GM13977 (cell line): ENCODE results near the gene CNBP.
"Not testable (repeated sequence)": the region's sequence is repeated elsewhere in the genome, so short reads cannot be mapped to it uniquely, and the experiment has no call there.

Experiments used
- DNase-seq: peaks from one replicate; pipeline ENCODE4 v3.0.0; 2012; ENCODE audit warnings: low spot score
- in situ Hi-C: fragments of 300-500 bp; cut with MboI; formaldehyde crosslinking; loops from one replicate; pipeline ENCODE4 v1.12.0; 2022; ENCODE audit warnings: low sequenced_read_pairs, low pct_unique_long_range_greater_than_20kb, mixed read lengths, inconsistent platforms; ENCODE audit not compliant: unreplicated experiment
- TF ChIP-seq, protein P1 (sequence below): IDR thresholded peaks from 2 replicates; pipeline ENCODE4 v1.5.1; 2012; ENCODE audit warnings: mild to moderate bottlenecking, control low read depth; ENCODE audit not compliant: insufficient read depth; ENCODE audit errors: extremely low read depth, missing control alignments

The CNBP gene

DNA sequence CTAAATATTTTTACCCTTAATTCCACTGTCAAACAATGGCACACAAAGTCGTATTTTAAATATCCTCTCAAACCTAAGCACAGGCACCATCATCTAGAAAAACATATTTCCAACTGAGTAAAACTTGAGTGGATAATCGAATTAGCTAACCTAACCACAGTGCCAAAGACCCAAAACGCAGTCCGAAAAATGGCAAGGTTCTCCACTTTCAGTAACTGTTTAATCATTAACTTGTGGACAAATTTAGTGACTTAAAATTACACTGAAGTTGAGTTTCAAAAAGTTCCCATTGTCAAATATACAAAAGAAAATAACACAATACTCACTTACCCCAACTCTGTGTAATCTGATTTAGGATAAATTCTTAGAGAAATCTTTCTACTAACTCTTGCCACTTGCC lies 10.0 kb downstream of the CNBP start:
- no peak for DNase-seq
- in situ Hi-C loops = no loop called here

DNA sequence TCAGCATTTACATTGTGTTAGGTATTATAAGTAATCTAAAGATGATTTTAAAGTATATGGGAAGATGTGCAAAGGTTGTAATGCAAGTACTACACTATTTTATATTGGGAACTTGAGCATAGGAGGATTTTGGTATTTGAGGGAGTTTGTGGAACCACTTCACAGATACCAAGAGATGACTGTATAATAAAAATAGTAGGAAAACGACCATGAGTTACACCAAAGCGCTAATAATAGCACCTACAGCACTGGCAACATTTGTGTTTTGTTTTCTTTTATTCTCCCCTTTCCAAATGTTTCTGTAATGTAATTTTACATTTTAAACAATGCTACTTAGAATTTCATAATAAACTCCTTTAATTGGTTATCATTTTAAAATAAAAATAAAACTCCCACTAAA lies 10.5 kb downstream of the CNBP start:
- DNase-seq = no peak
- in situ Hi-C loops = no loop called here
- TF ChIP-seq, protein P1, sequence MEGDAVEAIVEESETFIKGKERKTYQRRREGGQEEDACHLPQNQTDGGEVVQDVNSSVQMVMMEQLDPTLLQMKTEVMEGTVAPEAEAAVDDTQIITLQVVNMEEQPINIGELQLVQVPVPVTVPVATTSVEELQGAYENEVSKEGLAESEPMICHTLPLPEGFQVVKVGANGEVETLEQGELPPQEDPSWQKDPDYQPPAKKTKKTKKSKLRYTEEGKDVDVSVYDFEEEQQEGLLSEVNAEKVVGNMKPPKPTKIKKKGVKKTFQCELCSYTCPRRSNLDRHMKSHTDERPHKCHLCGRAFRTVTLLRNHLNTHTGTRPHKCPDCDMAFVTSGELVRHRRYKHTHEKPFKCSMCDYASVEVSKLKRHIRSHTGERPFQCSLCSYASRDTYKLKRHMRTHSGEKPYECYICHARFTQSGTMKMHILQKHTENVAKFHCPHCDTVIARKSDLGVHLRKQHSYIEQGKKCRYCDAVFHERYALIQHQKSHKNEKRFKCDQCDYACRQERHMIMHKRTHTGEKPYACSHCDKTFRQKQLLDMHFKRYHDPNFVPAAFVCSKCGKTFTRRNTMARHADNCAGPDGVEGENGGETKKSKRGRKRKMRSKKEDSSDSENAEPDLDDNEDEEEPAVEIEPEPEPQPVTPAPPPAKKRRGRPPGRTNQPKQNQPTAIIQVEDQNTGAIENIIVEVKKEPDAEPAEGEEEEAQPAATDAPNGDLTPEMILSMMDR = no peak

More for the DNA sequence above, 10.0 kb downstream of the CNBP start:
- TF ChIP-seq, protein P1 = no peak

DNA sequence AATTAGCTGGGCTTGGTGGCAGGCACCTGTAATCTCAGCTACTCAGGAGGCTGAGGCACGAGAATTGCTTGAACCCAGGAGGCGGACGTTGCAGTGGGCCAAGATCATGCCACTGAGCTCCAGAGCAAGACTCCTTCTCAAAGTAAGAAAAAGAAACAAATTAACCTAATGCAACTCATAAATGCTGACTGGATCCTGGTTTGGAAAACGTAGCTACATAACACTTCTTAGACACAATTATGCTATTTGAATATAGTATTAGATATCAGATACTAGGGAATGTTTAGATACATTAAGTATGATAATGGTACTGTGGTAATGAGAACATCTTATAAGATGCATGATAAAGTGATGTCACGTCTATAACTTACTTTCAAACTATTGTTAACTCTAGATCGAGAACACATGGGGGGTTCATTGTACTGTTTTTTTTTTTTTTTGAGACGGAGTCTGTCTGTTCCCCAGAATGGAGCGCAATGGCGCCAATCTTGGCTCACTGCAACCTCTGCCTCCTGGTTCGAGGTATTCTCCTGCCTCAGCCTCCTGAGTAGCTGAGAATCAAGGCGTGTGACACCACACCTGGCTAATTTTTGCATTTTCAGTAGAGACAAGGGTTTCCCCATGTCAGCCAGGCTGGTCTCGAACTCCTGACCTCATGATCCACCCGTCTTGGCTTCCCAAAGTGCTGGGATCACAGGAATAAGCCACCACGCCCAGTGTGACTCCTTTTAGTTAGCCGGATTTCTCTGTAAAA lies 16.9 kb downstream of the CNBP start:
- in situ Hi-C loops = no loop called here
- DNase-seq = no peak
- TF ChIP-seq, protein P1 = no peak

DNA sequence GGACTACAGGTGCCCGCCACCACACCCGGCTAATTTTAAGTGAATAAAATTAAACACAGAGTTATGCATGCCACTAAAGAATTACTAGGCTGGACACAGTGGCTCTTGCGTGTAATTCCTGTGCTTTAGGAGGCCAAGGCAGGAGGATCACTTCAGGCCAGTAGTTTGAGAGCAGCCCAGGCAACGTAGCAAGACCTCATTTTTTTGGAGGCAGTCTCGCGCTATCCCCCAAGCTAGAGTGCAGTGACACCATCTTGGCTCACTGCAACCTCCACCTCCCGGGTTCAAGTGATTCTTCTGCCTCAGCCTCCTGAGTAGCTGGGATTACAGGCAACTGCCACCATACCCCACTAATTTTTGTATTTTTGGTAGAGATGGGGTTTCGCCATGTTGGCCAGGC lies 18.1 kb downstream of the CNBP start:
- DNase-seq, in situ Hi-C loops: not testable (repeated sequence)

DNA sequence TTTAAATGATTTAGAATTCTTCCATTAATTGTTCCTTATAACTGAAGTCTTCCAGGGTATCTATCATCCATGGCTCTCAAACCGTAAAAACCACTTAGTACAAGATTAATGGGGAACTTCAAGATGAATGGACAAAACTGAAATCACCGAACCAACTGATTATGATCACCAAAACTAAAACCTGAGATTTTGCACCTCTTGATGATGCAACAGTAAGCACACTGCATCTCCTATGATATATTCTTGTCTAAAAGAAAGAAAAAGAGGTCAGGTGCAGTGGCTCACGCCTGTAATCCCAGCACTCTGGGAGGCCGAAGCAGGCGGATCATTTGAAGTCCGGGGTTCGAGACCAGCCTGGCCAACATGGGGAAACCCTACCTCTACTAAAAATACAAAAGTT lies 19.2 kb downstream of the CNBP start:
- no peak for DNase-seq
- TF ChIP-seq, protein P1 = no peak
- in situ Hi-C loops = no loop called here

DNA sequence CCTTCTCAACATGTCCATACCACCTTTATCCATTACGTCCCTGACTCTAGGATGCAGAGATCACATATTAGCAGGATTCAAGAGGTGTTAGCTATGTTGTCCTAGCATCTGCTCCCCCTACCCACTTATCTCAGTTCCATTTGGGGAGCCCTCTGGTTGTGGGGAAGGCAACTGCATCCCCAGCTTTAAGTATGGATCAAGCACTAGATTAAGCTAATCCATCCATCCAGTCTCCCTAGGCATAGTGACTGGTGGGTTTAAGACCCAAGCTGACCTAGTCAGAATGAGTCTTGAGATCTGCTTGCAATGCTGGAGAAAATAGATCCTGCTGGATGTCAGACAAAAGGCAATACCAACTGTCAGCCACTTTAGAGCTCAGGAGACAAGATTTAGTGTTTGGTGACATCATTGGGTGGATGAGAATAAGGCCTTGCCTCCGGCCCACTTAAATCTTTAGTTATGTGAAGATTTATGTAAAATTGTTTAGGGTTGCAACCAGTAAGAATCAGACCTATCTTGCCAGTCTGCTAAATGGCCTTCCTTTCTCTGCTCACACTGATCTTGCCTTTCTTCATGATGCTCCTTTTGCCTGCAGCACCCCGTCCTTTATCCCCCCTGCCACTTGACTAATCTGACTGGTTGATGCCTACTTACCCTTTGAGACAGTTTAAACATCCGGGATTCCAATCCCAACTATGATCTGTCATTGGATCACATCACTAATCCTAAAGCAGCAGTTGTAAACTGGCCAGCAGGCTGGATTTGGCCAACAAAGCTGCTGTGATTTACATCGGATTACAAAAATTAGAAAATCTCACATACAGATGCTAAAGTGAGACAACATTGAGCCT lies 20.7 kb downstream of the CNBP start:
- TF ChIP-seq, protein P1 = peak; percentile 16
- in situ Hi-C loops = no loop called here
- no peak for DNase-seq

DNA sequence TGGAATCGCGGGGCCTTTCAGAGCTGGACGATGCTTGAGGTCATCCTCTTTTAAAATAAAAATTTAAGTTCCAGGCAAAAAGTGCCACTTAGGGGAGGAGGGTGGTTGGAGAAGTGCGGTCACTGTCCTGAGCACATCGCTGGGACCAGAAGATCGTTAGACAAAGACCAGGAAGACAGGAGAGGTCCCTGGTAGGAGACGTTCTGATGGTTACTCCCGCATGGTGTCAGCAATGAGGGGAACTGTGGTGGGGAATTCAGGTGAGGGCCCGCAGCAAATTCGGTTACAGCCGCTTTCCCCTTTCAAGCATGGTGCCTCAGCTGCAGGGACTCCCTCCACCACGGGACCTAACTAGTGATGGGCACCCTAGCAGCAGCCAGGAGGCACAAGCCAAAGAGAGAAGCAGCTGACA lies 21.8 kb downstream of the CNBP start:
- DNase-seq = peak; percentile 43
- in situ Hi-C loops = no loop called here
- TF ChIP-seq, protein P1 = peak; percentile 4
